Natural killer cell (primary cell): ENCODE measurements around the gene MTFR1L. TPM values are rescaled to one million over a fixed set of nuclear protein-coding genes. Genes with fewer than 3 reads are reported as not detected.

Source experiments
- ATAC-seq, 3 donors: fragments of 150-1000 bp in 2 of 3; fragments of 200-7000 bp in 1 of 3; cut with Tn5 transposase; 1 replicate in 1 of 3; 2 replicates in 2 of 3; pipeline ENCODE4 v1.10.0; 2021; ENCODE audit warnings: mild to moderate bottlenecking in 2 of 3, moderate library complexity in 2 of 3
- DNase-seq, 2 donors: peaks; one replicate each; pipeline versions ENCODE4 v3.0.0 to v3.0.0-alpha.2; 2013 to 2021; ENCODE audit warnings: mixed read lengths in 1 of 2
- H3K27ac ChIP-seq: one replicate; pipeline ENCODE4 v1.5.1; 2013; ENCODE audit warnings: mild to moderate bottlenecking, low read length
- H3K27me3 ChIP-seq: one replicate; pipeline ENCODE4 v1.6.1; 2013; ENCODE audit warnings: low read length; ENCODE audit not compliant: control insufficient read depth, insufficient read depth
- H3K36me3 ChIP-seq: one replicate; pipeline ENCODE4 v1.6.1; 2013; ENCODE audit warnings: low read length; ENCODE audit not compliant: control insufficient read depth, insufficient read depth
- H3K4me1 ChIP-seq: one replicate; pipeline ENCODE4 v1.6.1; 2013; ENCODE audit warnings: low read length; ENCODE audit not compliant: control insufficient read depth, insufficient read depth
- H3K4me3 ChIP-seq: one replicate; pipeline ENCODE4 v1.5.1; 2013; ENCODE audit warnings: low read length
- H3K9me3 ChIP-seq: one replicate; pipeline ENCODE4 v1.6.1; 2013; ENCODE audit warnings: low read length; ENCODE audit not compliant: control insufficient read depth, insufficient read depth
- H3K27ac Mint-ChIP-seq, 2 donors: one replicate each; pipeline ENCODE4 v1.8.0; 2022; ENCODE audit warnings: mild to moderate bottlenecking in 2 of 2, mixed read lengths in 2 of 2, moderate library complexity in 1 of 2
- H3K27me3 Mint-ChIP-seq, 2 donors: one replicate each; pipeline ENCODE4 v1.8.0; 2022; ENCODE audit warnings: low read depth in 2 of 2, mixed read lengths in 2 of 2
- H3K36me3 Mint-ChIP-seq: one replicate; pipeline ENCODE4 v1.8.0; 2022; ENCODE audit warnings: mixed read lengths
- H3K4me1 Mint-ChIP-seq, 2 donors: one replicate each; pipeline ENCODE4 v1.8.0; 2022; ENCODE audit warnings: mixed read lengths in 2 of 2
- H3K4me3 Mint-ChIP-seq: one replicate; pipeline ENCODE4 v1.8.0; 2022; ENCODE audit warnings: mild to moderate bottlenecking, moderate library complexity, mixed read lengths
- H3K9me3 Mint-ChIP-seq, 2 donors: one replicate each; pipeline ENCODE4 v1.8.0; 2022; ENCODE audit warnings: mixed read lengths in 2 of 2
- CTCF ChIP-seq: fragments of 200-600 bp; IDR thresholded peaks from one replicate; pipeline ENCODE4 v1.8.0; 2022; ENCODE audit warnings: antibody characterized with exemption
- WGBS: methylation state at CpG from one replicate; pipeline ENCODE4 v1.1.7; 2013; ENCODE audit warnings: missing lambda C conversion rate; ENCODE audit not compliant: insufficient coverage; 5-methylcytosine and 5-hydroxymethylcytosine counted together
- intact Hi-C: fragments of 100-400 bp; cut with micrococcal nuclease; formaldehyde crosslinking; loops from one replicate; pipeline ENCODE4 v1.14.2; 2022
- total RNA-seq, 4 donors: library from RNA; stranded (reverse); fragments of 120-200 nt in 1 of 4; gene quantifications; one replicate each; pipeline versions ENCODE4 v1.2.3 to v1.2.4, GENCODE V29; 2013 to 2022

MTFR1L gene
- total RNA-seq, 3 donors from 2014 or later (not counting 1 experiment from before 2014, with no cell fraction given): 33.4 to 39.0 (median 39.0) TPM

DNA sequence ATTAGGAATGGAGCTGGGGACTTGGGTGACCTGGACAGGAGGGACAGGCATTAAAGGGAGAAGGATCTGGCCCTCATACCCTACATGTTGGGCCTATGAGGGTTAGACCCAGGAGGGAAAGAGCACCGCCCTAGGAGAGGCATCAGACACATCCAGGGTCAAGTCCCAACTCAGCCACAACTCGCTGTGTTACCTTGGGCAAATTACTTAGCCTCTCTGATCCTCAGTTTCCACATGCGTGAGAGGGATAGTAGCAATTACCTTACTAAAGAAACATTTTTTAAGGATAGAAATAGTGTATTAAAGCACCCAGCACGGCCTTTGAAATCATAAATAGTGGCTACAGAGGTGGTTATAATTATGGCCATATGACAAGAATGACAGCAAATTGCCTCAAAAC lies 39.9 kb upstream of the MTFR1L start:
- 96% methylated on average over 3 of the region's 4 CpGs for WGBS
- no peak overlapping the region for H3K4me3 Mint-ChIP-seq
- intact Hi-C loops: loop anchor here (10.0 kb wide), 1 partner anchor 235 kb away; the partner anchor contains the start of gene LDLRAP1
- Histone ChIP-seq H3K4me1 (peaks cover 10% of the 10 kb centered on the region), H3K36me3 (no peaks in the 10 kb centered on the region), H3K4me3 (no peak overlapping the region), H3K27me3 (no peaks in the 10 kb centered on the region), H3K27ac (no peak overlapping the region), H3K9me3 (no peaks in the 10 kb centered on the region)
- H3K36me3 Mint-ChIP-seq: no peaks in the 10 kb centered on the region
- H3K9me3 Mint-ChIP-seq: no peaks in the 10 kb centered on the region
- no peak overlapping the region for H3K27ac Mint-ChIP-seq
- TF ChIP-seq CTCF: no peak
- DNase-seq (no peak), ATAC-seq (no peak)
- peaks cover 7 to 9% of the 10 kb centered on the region in 2 donors for H3K4me1 Mint-ChIP-seq
- no peaks in the 10 kb centered on the region for H3K27me3 Mint-ChIP-seq

DNA sequence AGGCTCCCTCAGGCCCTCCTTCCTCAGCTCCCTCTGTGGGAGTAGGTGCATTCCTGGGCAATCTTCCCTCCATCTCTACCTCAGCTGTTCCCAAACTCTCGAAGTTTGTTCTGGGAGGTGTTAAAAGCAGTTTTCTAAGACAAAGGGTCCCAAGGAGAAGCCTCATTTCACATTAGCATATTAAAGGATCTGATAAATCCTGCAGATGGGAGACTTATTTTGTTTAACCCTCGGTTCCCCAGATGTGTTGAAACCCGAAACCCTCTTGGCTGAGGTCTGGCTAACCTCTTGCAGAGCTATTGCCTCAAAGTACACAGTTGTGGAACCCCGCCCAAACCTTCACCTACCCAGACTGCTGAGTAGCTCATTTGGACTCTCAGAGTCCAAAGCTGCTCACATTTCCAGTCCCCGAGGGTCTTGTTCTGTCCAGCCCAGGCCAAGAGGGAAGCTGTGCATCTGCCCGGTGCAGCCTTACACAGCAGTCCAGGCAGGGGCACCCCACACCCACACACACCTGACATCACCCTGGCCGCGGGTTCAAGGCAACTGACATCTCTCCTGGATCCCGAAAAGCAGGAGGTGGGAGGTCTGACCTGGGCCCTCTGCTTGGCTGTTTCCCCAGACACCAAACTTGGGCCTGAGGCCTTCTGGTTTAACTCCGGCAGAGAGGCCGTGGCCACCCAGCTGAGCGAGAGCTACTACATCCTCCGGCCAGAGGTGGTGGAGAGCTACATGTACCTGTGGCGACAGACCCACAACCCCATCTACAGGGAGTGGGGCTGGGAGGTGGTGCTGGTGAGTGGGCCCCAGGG lies 39.2 kb upstream of the MTFR1L start:
- H3K9me3 ChIP-seq: no peaks in the 10 kb centered on the region
- H3K27ac ChIP-seq: no peak overlapping the region
- Mint-ChIP-seq H3K27ac (no peak overlapping the region), H3K9me3 (no peaks in the 10 kb centered on the region), H3K27me3 (no peaks in the 10 kb centered on the region), H3K36me3 (no peaks in the 10 kb centered on the region), H3K4me3 (no peak overlapping the region), H3K4me1 (peaks cover under 1 to 3% of the 10 kb centered on the region in 2 donors)
- H3K4me3 ChIP-seq: no peak overlapping the region
- H3K4me1 ChIP-seq: peaks cover 4% of the 10 kb centered on the region
- H3K36me3 ChIP-seq: no peaks in the 10 kb centered on the region
- no peak for TF ChIP-seq CTCF
- no peak for ATAC-seq
- DNase-seq: no peak
- intact Hi-C loops: no loop called here
- no peaks in the 10 kb centered on the region for H3K27me3 ChIP-seq
- 94% methylated on average over 11 of the region's 14 CpGs for WGBS

GRCh38 chr1:25781130-25781433 lies 38.7 kb upstream of the MTFR1L start:
- TF ChIP-seq CTCF: no peak
- Mint-ChIP-seq H3K4me3 (no peak overlapping the region), H3K27me3 (no peaks in the 10 kb centered on the region), H3K4me1 (no peaks in the 10 kb centered on the region), H3K9me3 (no peaks in the 10 kb centered on the region), H3K36me3 (no peaks in the 10 kb centered on the region), H3K27ac (no peak overlapping the region)
- no peak for DNase-seq
- intact Hi-C loops: no loop called here
- Histone ChIP-seq H3K4me1 (no peaks in the 10 kb centered on the region), H3K4me3 (no peak overlapping the region), H3K9me3 (no peaks in the 10 kb centered on the region), H3K27me3 (no peaks in the 10 kb centered on the region), H3K27ac (no peak overlapping the region), H3K36me3 (no peaks in the 10 kb centered on the region)
- WGBS: 94% methylated on average over 3 of the region's 3 CpGs
- ATAC-seq: no peak
